AG09319 (cell line): ENCODE results near the gene RNF151.

Experiments
- DNase-seq: peaks from one replicate; pipeline ENCODE4 v3.0.0-alpha.2; 2010; ENCODE audit warnings: low read depth; ENCODE audit errors: extremely low read depth
- CTCF ChIP-seq: IDR thresholded peaks from 2 replicates; pipeline ENCODE4 v1.5.1; 2011; ENCODE audit warnings: low read depth, mild to moderate bottlenecking, inconsistent platforms, low read length, moderate library complexity

RNF151 gene

GRCh38 chr16:1990351-1991134, 23.9 kb downstream of the RNF151 start:
- no peak for TF ChIP-seq CTCF
- no peak for DNase-seq

- DNase-seq: no peak
Observed at GRCh38 chr16:1991135-1991551, 24.5 kb downstream of the RNF151 start.

GRCh38 chr16:1991588-1991947, 24.9 kb downstream of the RNF151 start:
- no peak for DNase-seq
- TF ChIP-seq CTCF: no peak

More at GRCh38 chr16:1991135-1991551, 24.5 kb downstream of the RNF151 start:
- TF ChIP-seq CTCF: no peak

- DNase-seq: peak; percentile 62
- no peak for TF ChIP-seq CTCF
Observed at GRCh38 chr16:1991948-1992703, 25.5 kb downstream of the RNF151 start.

GRCh38 chr16:1992704-1993317, 26.2 kb downstream of the RNF151 start:
- TF ChIP-seq CTCF: no peak
- no peak for DNase-seq

- no peak for TF ChIP-seq CTCF
- DNase-seq: no peak
Observed at GRCh38 chr16:1993731-1994131, 27.1 kb downstream of the RNF151 start.
